Adipocyte (in vitro differentiated cells): ENCODE data around the gene NRP1.
A peak's percentile ranks its signal among the peaks of the same experiment; 100 is the strongest.

Source experiments
- DNase-seq: peaks from one replicate; pipeline ENCODE4 v3.0.0-alpha.2; 2015; ENCODE audit warnings: low read depth
- H3K27me3 ChIP-seq: replicated peaks from 2 replicates; pipeline ENCODE4 v1.7.0; 2013; ENCODE audit warnings: mild to moderate bottlenecking, low read length, moderate library complexity; ENCODE audit not compliant: control insufficient read depth, insufficient read depth
- H3K36me3 ChIP-seq: 2 replicates; pipeline ENCODE4 v1.7.0; 2013; ENCODE audit warnings: low read length, mild to moderate bottlenecking, moderate library complexity; ENCODE audit not compliant: control insufficient read depth, insufficient read depth, severe bottlenecking
- H3K4me1 ChIP-seq: 2 replicates; pipeline ENCODE4 v1.7.0; 2013; ENCODE audit warnings: mild to moderate bottlenecking, low read length, moderate library complexity; ENCODE audit not compliant: control insufficient read depth, insufficient read depth
- H3K4me3 ChIP-seq: 2 replicates; pipeline ENCODE4 v1.7.0; 2013; ENCODE audit warnings: mild to moderate bottlenecking, low read length, moderate library complexity
- H3K9ac ChIP-seq: 2 replicates; pipeline ENCODE4 v1.7.0; 2013; ENCODE audit warnings: mild to moderate bottlenecking, low read length, moderate library complexity
- H3K9me3 ChIP-seq: 2 replicates; pipeline ENCODE4 v1.7.0; 2013; ENCODE audit warnings: mild to moderate bottlenecking, low read length, moderate library complexity; ENCODE audit not compliant: control insufficient read depth

The NRP1 gene

GRCh38 chr10:33189808-33190207 is 144.7 kb downstream of the NRP1 start:
- Histone ChIP-seq H3K4me1 (peaks cover 48% of the 10 kb centered on the region), H3K27me3 (no peaks in the 10 kb centered on the region), H3K9ac (no peak overlapping the region), H3K36me3 (peaks cover 43% of the 10 kb centered on the region), H3K9me3 (no peaks in the 10 kb centered on the region), H3K4me3 (no peak overlapping the region)
- no peak for DNase-seq

GRCh38 chr10:33189363-33189762 is 145.1 kb downstream of the NRP1 start:
- Histone ChIP-seq H3K9me3 (no peaks in the 10 kb centered on the region), H3K4me3 (no peak overlapping the region), H3K9ac (no peak overlapping the region), H3K36me3 (peaks cover 46% of the 10 kb centered on the region), H3K27me3 (no peaks in the 10 kb centered on the region), H3K4me1 (peaks cover 44% of the 10 kb centered on the region)
- DNase-seq, result no peak

GRCh38 chr10:33187427-33187999 is 147.0 kb downstream of the NRP1 start:
- no peak overlapping the region for H3K4me3 ChIP-seq
- H3K27me3 ChIP-seq, result no peaks in the 10 kb centered on the region
- no peaks in the 10 kb centered on the region for H3K9me3 ChIP-seq
- no peak overlapping the region for H3K9ac ChIP-seq
- peaks cover 64% of the 10 kb centered on the region for H3K36me3 ChIP-seq
- no peak for DNase-seq
- H3K4me1 ChIP-seq, result peaks cover 27% of the 10 kb centered on the region

- no peak overlapping the region for H3K9ac ChIP-seq
- peaks cover 21% of the 10 kb centered on the region for H3K4me1 ChIP-seq
- no peaks in the 10 kb centered on the region for H3K27me3 ChIP-seq
- H3K4me3 ChIP-seq, result no peak overlapping the region
- DNase-seq, result no peak
- peaks cover 73% of the 10 kb centered on the region for H3K36me3 ChIP-seq
- no peaks in the 10 kb centered on the region for H3K9me3 ChIP-seq
These were observed 148.3 kb downstream of the NRP1 start for GRCh38 chr10:33186150-33186549.

- H3K4me3 ChIP-seq, result no peak overlapping the region
- peaks cover 32% of the 10 kb centered on the region for H3K4me1 ChIP-seq
- no peaks in the 10 kb centered on the region for H3K9me3 ChIP-seq
- DNase-seq, result no peak
- no peak overlapping the region for H3K9ac ChIP-seq
- H3K36me3 ChIP-seq, result peaks cover 87% of the 10 kb centered on the region
- H3K27me3 ChIP-seq, result no peaks in the 10 kb centered on the region
These were observed 150.8 kb downstream of the NRP1 start for GRCh38 chr10:33183655-33184054.

- Histone ChIP-seq H3K9ac (no peak overlapping the region), H3K9me3 (no peaks in the 10 kb centered on the region), H3K4me3 (no peak overlapping the region), H3K36me3 (peaks cover 68% of the 10 kb centered on the region), H3K4me1 (peaks cover 35% of the 10 kb centered on the region), H3K27me3 (no peaks in the 10 kb centered on the region)
- no peak for DNase-seq
These were observed 153.5 kb downstream of the NRP1 start for GRCh38 chr10:33180921-33181320.

GRCh38 chr10:33180390-33180789 is 154.1 kb downstream of the NRP1 start:
- peaks cover 30% of the 10 kb centered on the region for H3K4me1 ChIP-seq
- no peaks in the 10 kb centered on the region for H3K9me3 ChIP-seq
- peaks cover 63% of the 10 kb centered on the region for H3K36me3 ChIP-seq
- H3K4me3 ChIP-seq, result no peak overlapping the region
- H3K27me3 ChIP-seq, result no peaks in the 10 kb centered on the region
- H3K9ac ChIP-seq, result no peak overlapping the region
- no peak for DNase-seq

GRCh38 chr10:33179067-33179466 is 155.4 kb downstream of the NRP1 start:
- Histone ChIP-seq H3K9me3 (no peaks in the 10 kb centered on the region), H3K9ac (peak overlapping the region; percentile 53), H3K4me1 (peaks cover 38% of the 10 kb centered on the region), H3K27me3 (no peaks in the 10 kb centered on the region), H3K36me3 (peaks cover 51% of the 10 kb centered on the region), H3K4me3 (no peak overlapping the region)
- peak; percentile 76 for DNase-seq

- H3K36me3 ChIP-seq, result peaks cover 42% of the 10 kb centered on the region
- H3K9me3 ChIP-seq, result no peaks in the 10 kb centered on the region
- H3K4me1 ChIP-seq, result peaks cover 38% of the 10 kb centered on the region
- H3K27me3 ChIP-seq, result no peaks in the 10 kb centered on the region
- peak; percentile 43 for DNase-seq
- H3K9ac ChIP-seq, result peak overlapping the region; percentile 55
- H3K4me3 ChIP-seq, result peak overlapping the region; percentile 1
These were observed 156.3 kb downstream of the NRP1 start for GRCh38 chr10:33178026-33178755.

GRCh38 chr10:33176688-33177087 is 157.8 kb downstream of the NRP1 start:
- Histone ChIP-seq H3K27me3 (no peaks in the 10 kb centered on the region), H3K36me3 (peaks cover 27% of the 10 kb centered on the region), H3K4me1 (peaks cover 38% of the 10 kb centered on the region), H3K9ac (no peak overlapping the region), H3K4me3 (no peak overlapping the region), H3K9me3 (no peaks in the 10 kb centered on the region)
- no peak for DNase-seq

- Histone ChIP-seq H3K4me3 (no peak overlapping the region), H3K4me1 (peaks cover 29% of the 10 kb centered on the region), H3K27me3 (no peaks in the 10 kb centered on the region), H3K9me3 (no peaks in the 10 kb centered on the region), H3K36me3 (peaks cover 9% of the 10 kb centered on the region), H3K9ac (no peak overlapping the region)
- no peak for DNase-seq
These were observed 159.6 kb downstream of the NRP1 start for GRCh38 chr10:33174674-33175434.
